ENCODE data around the gene EARS2. TPM values are rescaled to one million over a fixed set of nuclear protein-coding genes. Genes with fewer than 3 reads are reported as not detected.
A peak's percentile ranks its signal among the peaks of the same experiment; 100 is the strongest.

Gene EARS2
- total and polyA plus RNA-seq, 8 donors = 16.3 to 27.8 (median 23.2) TPM

- H3K4me3 ChIP-seq = no peak overlapping the region
- TF ChIP-seq CTCF (IDR thresholded peaks at IDR 0.05) = no peak
- intact Hi-C loops (cut with DNase I) = no loop called here
- peaks cover 0 to 88% of the 10 kb centered on the region in 2 donors for H3K36me3 ChIP-seq
- peaks cover 0 to 10% of the 10 kb centered on the region in 2 donors for H3K4me1 ChIP-seq
- H3K27ac ChIP-seq = peak overlapping the region in 1 of 2 donors; percentile 53
- DNase-seq (no peak), ATAC-seq (peak; percentile 12)
- H3K9me3 ChIP-seq = no peaks in the 10 kb centered on the region
- no peaks in the 10 kb centered on the region for H3K27me3 ChIP-seq
These were observed 29.0 kb downstream of the EARS2 start for GRCh38 chr16:23527961-23528643.

GRCh38 chr16:23524886-23525285 lies 32.3 kb downstream of the EARS2 start:
- intact Hi-C loops (cut with DNase I) = no loop called here
- DNase-seq = no peak
- H3K27me3 ChIP-seq = no peaks in the 10 kb centered on the region
- no peak overlapping the region for H3K4me3 ChIP-seq
- no peak overlapping the region for H3K27ac ChIP-seq
- TF ChIP-seq CTCF (IDR thresholded peaks at IDR 0.05) = no peak
- peaks cover 0 to 66% of the 10 kb centered on the region in 2 donors for H3K36me3 ChIP-seq
- no peaks in the 10 kb centered on the region for H3K9me3 ChIP-seq
- ATAC-seq = no peak
- peaks cover 0 to 21% of the 10 kb centered on the region in 2 donors for H3K4me1 ChIP-seq

- H3K27me3 ChIP-seq = no peaks in the 10 kb centered on the region
- no peak for TF ChIP-seq CTCF (IDR thresholded peaks at IDR 0.05)
- no peak for ATAC-seq
- H3K36me3 ChIP-seq = peaks cover 0 to 63% of the 10 kb centered on the region in 2 donors
- intact Hi-C loops (cut with DNase I) = no loop called here
- H3K9me3 ChIP-seq = no peaks in the 10 kb centered on the region
- peak overlapping the region; percentile 17 to 61 for H3K27ac ChIP-seq
- peaks cover 0 to 26% of the 10 kb centered on the region in 2 donors for H3K4me1 ChIP-seq
- H3K4me3 ChIP-seq = no peak overlapping the region
- DNase-seq = no peak
These were observed 33.2 kb downstream of the EARS2 start for GRCh38 chr16:23523876-23524385.

GRCh38 chr16:23523321-23523720 lies 33.8 kb downstream of the EARS2 start:
- no peak for TF ChIP-seq CTCF (IDR thresholded peaks at IDR 0.05)
- Histone ChIP-seq H3K27ac (peak overlapping the region; percentile 17 to 61), H3K36me3 (peaks cover 0 to 57% of the 10 kb centered on the region in 2 donors), H3K27me3 (no peaks in the 10 kb centered on the region), H3K9me3 (no peaks in the 10 kb centered on the region), H3K4me3 (no peak overlapping the region), H3K4me1 (peaks cover 0 to 24% of the 10 kb centered on the region in 2 donors)
- peak; percentile 19 for ATAC-seq
- DNase-seq = no peak
- intact Hi-C loops (cut with DNase I) = no loop called here

GRCh38 chr16:23521965-23522364 lies 35.2 kb downstream of the EARS2 start:
- Histone ChIP-seq H3K4me1 (peaks cover 0 to 28% of the 10 kb centered on the region in 2 donors), H3K36me3 (peaks cover 0 to 45% of the 10 kb centered on the region in 2 donors), H3K27me3 (no peaks in the 10 kb centered on the region), H3K4me3 (no peak overlapping the region), H3K9me3 (no peaks in the 10 kb centered on the region), H3K27ac (no peak overlapping the region)
- no peak for DNase-seq
- ATAC-seq = no peak
- TF ChIP-seq CTCF (IDR thresholded peaks at IDR 0.05) = no peak
- intact Hi-C loops (cut with DNase I) = no loop called here

Data from left lung (tissue), 10 donors.